HG02943 (cell line): ENCODE results near the gene USH2A.

Source experiments
- ATAC-seq: cut with Tn5 transposase; IDR thresholded peaks from one replicate; pipeline ENCODE4 v1.9.1; 2021; ENCODE audit warnings: mild to moderate bottlenecking, low read depth, moderate library complexity; ENCODE audit not compliant: unreplicated experiment

USH2A gene

DNA sequence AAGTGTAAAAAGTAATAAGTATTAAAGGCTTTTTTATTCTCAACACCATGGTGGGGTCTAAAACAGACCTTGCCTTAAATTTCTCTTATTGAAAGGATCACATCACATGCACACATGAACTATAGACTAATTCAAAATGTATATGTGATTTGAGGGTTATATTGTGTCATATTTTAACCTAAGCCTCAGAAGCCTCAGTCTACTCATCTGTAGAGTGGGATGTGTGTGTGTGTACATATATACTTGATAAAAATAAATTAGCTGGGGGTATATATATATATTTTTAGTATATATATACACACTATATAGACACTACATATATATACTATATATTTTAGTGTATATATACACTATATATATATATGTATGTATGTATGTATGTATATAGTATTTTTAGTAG lies 797.3 kb downstream of the USH2A start:
- ATAC-seq = no peak

DNA sequence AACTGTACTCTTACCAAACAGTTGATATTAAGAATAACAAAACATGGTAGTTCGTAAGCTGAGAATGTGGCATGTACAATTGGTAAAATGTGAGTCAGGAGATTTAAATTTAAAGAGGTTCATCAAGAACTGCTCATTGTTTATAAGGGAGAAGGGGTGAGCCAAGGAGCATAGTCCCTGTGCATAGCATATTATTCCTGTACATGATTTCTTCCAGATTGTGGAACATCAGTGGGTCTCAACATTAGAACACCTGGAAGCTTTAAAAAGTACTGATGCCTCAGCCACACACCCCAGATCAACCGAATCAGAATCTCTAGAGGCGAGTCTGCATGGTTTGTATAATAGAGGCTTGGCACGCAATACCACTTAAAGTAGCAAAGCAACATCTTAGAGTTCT lies 800.1 kb downstream of the USH2A start:
- ATAC-seq = no peak

DNA sequence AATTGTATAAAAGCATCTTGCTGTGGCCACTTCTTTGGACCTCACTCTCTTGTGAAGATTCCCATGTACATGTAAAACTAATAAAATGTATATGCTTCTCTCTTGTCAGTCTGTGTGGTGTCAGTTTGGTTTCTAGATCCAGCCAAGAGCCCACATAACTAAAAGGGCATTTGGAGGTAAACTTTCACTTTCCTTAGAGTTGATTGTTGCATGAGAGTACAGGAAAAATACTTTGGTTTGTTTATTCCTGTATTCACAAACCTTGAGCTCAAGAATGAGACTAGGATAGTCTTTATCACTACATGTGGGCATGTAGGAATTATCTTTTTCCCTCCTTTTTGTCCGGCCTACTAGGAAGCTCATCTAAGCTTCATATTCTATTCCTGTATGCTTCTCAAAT lies 805.3 kb downstream of the USH2A start:
- ATAC-seq = no peak

DNA sequence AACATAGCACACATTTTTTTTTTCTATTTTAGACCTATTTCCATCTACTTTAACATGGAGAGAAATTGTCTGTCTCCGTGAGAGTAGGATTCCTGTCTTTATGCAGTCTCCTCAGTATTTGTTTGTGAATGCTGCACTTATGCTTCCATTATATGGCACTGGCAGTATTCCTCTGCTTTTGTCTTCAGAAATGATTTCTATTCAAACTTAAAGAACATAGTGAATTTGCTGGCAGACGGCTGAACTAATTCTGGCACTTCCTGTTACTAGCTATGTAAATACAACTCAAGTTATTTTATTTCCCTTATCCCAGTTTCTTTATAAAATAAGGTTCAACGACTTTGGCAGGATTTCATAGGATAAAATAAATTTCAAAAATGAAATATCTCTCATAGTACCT lies 810.9 kb downstream of the USH2A start:
- ATAC-seq = no peak

DNA sequence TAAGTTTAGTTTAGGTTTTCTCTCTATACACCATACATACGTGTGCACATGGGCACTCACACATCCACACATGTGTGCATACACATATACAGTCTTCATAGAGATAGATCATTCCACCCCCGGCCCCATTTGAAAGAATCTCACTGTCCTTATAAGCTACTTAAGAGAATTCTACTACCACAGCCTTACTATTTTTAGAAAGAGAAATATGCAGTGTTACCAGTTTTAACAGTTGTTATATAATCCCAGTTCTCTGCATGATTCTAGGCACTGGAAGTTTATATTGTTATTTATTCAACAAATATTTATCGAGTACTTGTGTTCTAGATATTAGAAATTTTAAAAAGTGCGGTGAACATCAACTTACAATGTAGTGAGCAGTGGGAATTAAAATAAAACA lies 814.6 kb downstream of the USH2A start:
- no peak for ATAC-seq

DNA sequence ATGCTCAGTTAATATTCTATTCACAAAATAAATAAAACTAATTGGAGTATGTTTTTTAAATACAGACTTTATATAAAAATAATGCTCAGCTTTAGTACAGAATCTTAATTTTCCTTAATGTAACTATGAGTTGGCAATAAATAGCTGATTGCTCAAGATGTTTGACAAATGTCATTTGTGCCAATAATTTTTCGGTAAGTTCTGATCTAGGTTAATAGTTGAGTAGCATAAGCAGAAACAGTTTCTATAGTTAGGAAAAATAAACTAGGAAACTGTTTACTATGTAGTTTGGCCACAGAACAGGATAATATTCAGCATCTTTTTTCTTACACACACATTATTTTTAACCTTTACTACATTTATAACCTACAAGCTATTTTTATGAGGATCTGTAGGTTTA lies 815.8 kb downstream of the USH2A start:
- no peak for ATAC-seq

DNA sequence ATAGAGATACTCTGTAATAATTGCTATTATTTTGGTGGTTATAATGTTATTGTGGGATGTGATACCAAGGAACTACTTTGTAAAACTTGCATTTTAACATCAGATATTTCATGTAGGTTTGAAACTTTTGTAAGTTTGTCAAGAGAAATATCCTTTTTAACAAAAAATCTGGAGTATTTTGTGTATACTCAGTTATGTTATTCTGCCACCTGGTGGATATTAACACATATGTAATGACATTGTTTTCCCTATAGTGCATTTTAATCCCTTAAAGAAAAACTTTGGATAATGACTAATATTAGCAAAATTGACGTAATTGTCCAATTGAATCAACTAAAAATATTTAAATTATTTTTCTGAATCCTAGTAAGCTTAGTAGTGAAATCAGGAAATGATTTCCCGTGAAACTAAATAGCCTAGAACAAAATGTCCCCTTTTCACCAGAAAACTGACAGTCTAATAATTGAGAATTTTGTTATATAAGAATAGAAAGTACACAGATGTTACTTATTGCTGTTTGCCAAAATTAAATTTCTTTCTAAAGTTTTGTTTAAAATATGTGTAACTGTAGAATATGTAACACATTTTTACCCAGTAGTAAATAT lies 816.6 kb downstream of the USH2A start:
- ATAC-seq = no peak

DNA sequence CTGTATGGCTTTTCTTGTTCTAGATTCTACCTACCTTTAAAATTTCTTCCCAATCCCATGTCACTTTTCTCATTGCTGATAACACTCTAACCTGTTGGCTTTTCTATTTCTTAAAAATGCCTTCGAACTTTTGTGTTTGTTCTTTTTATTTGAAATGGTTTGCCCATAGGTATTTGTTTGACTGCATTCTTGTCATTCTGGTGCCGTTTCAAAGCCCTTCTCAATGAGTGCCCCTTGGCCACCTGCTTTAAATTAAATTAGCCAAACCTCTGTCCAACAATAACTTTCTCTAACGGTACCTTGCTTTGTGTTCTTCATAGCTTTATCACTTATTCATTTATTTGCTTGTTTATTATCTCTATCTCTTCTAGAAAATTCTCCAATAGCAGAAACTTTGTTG lies 817.2 kb downstream of the USH2A start:
- no peak for ATAC-seq

DNA sequence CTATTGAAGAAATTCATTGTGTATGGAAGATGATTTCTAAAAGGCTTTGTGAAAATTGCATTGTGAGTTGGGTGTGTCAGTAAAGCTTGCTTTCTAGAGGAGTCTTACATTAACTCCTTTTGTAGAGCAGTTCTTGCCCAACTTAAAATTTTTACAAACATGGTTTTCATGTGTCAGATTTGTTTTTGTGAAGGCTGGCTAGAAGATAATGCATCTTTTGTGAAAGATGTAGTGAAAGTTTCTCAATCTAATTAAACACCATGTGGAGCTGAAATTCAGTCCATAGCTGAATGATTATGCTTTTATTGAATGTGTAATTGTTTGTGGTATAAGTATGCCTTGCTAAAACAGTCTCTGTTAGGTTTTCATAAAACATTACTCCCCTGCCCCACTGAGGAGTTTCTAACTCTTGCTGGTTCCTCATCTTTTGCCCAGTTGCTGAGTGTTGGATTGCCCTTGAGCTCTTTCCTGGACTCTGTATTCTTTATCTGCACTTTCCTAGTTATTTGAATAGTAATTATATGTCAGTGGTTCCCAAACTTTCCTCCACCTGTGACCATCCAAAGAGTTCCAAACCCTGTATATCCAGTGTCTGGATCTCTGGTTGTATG lies 818.1 kb downstream of the USH2A start:
- ATAC-seq = no peak

DNA sequence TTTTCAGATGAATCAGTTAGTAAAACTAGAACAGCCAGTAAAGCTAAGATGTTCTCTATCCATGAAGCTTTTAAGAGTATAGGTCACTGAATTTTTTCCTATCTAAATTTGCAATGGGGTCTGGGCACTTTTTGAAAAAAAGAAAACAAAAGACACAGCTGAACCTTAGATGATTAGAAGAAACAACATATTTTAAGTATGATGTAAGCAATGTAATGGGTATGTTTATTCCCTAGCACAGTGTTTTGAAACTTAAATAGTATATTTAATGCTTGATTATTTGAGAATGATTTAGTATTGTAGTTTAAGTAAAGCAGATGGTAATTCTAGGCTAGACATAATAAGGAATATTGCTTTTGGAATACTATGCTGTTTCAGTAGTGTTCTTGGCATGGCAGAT lies 819.9 kb downstream of the USH2A start:
- ATAC-seq = no peak

DNA sequence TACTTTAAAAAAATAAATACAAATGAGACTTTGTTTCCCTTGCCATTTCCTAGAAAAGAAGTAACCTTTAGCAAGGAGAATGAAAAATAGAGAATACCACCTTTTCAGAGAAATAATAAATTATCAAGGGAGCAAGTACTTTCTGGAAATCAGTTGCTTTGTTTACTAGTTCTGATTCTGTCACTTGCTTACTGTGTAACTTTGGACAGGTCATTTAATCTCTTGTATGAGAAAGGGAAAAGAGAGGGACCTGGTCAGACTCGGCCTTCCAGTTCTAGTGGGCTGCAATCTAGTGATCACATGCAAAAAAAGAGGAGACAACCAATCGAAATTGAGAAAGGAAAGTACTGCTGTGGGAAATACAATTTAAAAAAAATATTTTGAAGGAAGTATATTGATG lies 822.0 kb downstream of the USH2A start:
- no peak for ATAC-seq

DNA sequence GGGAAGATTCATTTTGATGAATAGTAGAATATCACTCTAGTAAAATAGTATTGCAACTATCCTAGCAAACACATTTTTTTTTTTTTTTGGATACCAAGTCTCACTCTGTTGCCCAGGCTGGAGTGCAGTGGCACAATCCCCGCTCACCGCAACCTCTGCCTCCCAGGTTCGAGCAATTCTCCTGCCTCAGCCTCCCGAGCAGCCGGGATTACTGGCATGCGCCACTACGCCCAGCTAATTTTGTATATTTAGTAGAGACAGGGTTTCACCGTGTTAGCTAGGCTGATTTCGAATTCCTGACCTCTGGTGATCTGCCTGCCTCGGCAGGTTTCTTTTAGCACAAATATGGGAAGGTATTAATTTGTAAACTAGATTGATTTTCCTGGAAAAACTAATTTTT lies 822.4 kb downstream of the USH2A start:
- no peak for ATAC-seq

DNA sequence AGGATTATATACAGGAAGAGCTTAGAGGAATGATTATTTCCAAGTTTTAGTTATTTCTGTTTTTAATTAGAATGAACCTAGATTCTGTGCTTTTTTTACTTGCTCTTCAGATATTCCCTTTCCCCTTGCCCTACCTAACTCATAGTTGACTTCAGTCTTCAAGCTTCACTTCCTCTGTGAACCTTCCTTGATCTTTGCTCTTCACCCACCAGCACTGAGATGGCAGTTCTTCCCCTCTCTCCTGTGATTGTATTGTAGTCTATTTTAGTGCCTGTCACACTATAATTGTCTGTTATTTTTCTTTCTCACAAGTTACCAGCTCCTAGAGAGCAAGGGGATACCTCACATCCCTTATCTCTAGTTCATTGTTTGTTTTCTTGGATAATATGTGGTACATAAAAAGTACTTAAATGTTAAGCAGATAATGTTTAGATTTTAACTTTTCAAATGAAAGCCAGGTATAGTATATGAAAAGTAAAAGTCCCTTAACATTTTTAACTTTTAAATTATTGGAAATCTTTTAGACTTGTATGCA lies 822.9 kb downstream of the USH2A start:
- no peak for ATAC-seq

DNA sequence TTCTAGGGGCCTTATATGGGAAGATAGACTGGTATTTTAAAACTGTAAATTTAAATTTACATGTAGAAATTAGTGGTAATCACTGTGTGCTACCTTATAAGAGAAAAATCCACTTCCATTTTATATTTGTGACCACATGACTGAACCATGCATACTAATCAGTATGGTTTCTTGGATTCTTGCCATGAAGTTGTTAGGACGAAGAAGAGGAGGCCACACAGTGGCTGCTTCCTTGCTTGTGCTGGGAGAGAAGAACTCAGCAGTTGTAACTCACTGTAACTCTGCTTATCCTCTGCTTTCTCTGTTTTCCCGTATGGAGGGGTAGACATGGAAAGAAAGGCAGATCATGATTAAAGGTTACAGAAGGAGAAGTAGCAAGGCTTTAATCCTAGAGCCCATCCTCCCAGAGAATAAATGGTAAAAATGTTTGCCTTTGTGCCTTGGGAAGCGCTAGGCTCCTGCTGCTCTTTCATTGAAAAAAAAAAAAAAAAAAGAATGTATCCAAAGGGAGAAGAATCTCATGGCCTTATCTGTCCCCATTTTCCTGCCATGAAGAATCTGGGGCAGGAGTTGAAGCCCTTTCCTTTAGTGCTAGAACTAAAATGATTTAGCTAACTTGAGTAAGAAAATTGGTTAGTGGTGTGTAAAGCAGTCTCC lies 823.7 kb downstream of the USH2A start:
- no peak for ATAC-seq

DNA sequence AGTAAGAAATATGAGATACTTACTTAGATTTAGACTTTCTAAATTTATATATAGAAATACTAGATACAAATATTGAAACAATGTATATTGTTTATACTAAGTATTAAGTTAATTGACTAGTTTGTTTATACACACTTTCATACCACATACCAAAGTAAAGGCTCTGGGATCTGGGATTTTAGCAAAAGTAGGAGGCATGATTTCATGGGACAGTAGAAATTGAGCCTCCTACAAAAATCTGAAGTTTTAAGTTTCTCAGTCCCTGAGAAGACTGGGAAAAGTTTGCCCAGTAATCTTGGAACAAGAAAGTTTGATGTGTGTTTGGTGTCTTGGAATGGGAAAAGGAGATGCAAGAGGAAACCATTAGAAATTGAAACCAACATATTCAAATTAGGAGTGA lies 825.3 kb downstream of the USH2A start:
- ATAC-seq = no peak

DNA sequence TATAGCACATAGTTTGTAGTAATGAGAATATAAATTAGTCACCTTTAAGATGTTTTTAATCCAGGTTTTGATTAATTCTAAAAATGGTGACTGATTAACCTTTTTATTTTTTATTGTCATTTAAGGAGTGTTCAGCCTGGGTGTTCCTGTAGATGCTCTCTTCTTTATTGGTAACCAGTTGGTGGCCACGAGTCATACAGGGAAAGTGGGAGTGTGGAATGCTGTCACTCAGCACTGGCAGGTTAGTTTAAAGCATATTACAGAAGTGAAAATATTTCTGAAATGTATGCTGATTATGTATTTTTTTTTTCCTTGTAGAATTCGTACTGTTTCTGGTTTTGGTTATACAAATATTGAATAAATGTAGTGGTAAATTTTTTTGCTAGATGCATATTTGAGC lies 828.0 kb downstream of the USH2A start:
- no peak for ATAC-seq

DNA sequence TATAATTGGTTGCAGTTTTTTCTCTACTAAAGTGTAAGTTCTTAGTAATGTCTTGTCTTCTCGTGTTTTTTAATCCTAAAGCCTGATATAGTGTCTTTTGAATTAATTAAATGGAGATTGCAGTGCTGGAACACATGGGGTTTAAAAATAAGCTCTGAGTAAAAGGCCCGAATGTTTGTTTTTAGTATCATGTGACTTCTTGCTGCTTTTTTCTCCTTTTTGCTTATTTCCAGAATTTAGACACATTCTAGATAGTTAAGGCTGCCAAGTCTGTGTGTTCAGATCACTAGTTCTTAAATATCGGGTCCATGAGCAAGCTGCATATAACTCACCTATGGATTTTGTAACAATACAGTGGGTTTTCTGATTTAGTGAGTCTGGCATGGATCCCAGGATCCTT lies 828.6 kb downstream of the USH2A start:
- ATAC-seq = no peak

DNA sequence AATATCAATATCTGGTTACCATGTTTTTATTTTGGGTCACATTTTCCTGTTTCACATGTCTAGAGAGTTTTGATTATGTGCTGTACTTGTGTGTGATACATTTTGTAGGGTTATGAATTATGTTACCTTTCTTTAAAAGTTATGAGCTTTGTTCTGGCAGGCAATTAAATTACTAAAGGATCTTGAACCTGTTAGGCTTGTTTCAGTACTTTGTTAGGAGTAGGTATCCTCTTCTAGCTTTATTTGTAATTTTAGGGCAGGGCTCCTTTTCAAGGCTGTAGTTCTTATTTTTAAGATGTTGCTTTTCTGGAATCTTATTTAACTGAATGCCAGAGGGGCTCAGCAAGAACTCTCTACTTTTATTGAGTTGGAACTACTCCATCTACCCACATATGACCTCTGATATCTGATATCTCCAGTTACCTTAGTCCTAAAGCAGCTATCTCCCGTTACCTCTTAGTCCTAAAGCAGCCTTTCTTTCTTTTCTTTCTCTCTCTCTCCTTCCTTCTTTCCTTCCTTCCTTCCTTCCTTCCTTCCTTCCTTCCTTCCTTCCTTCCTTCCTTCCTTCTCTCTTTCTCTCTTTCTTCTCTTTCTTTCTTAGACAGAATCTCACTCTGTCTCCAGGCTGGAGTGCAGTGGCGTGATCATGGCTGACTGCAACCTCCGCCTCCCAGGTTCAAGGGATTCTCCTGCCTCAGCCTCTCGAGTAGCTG lies 832.3 kb downstream of the USH2A start:
- no peak for ATAC-seq

DNA sequence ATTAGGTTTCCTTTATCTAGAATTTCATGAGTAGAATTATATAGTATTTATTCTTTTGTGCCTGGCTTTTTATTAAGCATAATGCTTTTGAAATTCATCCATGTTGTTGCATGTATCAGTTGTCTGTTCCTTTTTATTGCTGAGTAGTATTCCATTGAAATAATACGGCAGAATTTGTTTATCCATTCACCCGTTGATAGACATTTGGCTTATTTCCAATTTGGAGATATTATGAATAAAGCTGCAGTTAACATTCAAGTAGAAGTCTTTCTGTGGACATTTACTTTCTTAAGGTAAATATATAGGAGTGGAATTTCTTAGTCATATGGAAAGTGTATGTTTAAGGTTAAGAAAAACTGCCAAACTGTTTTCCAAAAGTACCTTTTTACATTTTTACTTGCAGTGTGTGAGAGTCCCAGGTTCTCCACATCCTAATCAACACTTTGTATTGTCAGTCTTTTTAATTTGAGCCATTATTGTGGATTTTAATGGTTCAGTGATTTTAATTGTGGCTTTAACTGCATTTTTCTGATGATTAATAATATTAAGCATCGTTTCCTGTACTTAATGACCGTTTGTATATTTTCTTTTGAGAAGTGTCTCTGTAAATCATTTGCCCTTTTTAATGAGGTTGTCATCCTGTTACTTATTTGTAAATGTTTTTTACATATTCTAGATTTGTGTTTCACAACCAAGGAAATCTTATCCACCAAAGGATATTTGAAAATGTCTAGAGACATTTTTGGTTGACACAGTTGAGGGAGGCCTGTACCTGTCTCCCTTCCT lies 833.4 kb downstream of the USH2A start:
- no peak for ATAC-seq

DNA sequence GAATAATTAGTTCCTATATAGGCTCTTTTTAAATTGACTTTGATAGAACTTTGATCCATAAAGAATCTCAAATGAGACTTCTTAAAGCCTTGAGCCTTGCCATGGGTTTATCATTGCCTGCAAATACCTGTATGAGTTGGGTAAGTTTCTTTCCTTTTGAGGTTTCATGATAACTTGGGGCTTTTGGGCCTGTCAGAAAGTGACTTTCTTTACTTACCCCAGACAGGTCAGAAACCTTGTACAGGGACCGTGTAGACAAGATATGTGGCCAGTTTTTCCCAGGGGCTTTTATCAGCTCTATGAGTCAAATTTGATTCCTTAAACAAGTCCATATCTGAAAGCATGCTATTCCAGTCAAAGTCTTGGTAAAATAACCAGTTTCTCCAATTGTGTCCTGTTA lies 838.9 kb downstream of the USH2A start:
- ATAC-seq = no peak
